Liver (tissue), 9 donors: ENCODE results near the gene PLXDC2. TPM values are rescaled to one million over a fixed set of nuclear protein-coding genes. Genes with fewer than 3 reads are reported as not detected.
A peak's percentile ranks its signal among the peaks of the same experiment; 100 is the strongest.

ENCODE experiments used
- DNase-seq: peaks from one replicate; pipeline ENCODE4 v3.0.0-alpha.2; 2017; ENCODE audit warnings: low spot score
- H3K27ac ChIP-seq, 2 donors: one replicate each; pipeline ENCODE4 v1.7.0; 2013; ENCODE audit warnings: inconsistent platforms in 2 of 2, low read length in 2 of 2, control low read depth in 1 of 2, low read depth in 1 of 2, mild to moderate bottlenecking in 1 of 2
- H3K27me3 ChIP-seq, 4 donors: one replicate each; pipeline versions ENCODE4 v1.6.1 to v1.7.0; 2013; ENCODE audit warnings: low read length in 3 of 4, inconsistent platforms in 1 of 4, mild to moderate bottlenecking in 1 of 4, moderate library complexity in 1 of 4; ENCODE audit not compliant: control insufficient read depth in 4 of 4, insufficient read depth in 4 of 4
- H3K36me3 ChIP-seq, 4 donors: one replicate each; pipeline versions ENCODE4 v1.6.1 to v1.7.0; 2013; ENCODE audit warnings: low read length in 3 of 4, mild to moderate bottlenecking in 3 of 4, low read depth in 1 of 4, moderate library complexity in 1 of 4; ENCODE audit not compliant: control insufficient read depth in 4 of 4, insufficient read depth in 3 of 4
- H3K4me1 ChIP-seq, 4 donors: one replicate each; pipeline versions ENCODE4 v1.6.1 to v1.7.0; 2013; ENCODE audit warnings: low read length in 3 of 4, mild to moderate bottlenecking in 3 of 4, moderate library complexity in 1 of 4; ENCODE audit not compliant: control insufficient read depth in 4 of 4, insufficient read depth in 4 of 4
- H3K4me3 ChIP-seq, 3 donors: one replicate each; pipeline versions ENCODE4 v1.6.1 to v1.7.0; 2013; ENCODE audit warnings: low read length in 3 of 3, control low read depth in 1 of 3, low read depth in 1 of 3, mild to moderate bottlenecking in 1 of 3
- H3K9ac ChIP-seq, 2 donors: one replicate each; pipeline ENCODE4 v1.7.0; 2013; ENCODE audit warnings: low read length in 2 of 2, mild to moderate bottlenecking in 2 of 2, moderate library complexity in 2 of 2, control low read depth in 1 of 2, low read depth in 1 of 2
- H3K9me3 ChIP-seq, 4 donors: one replicate each; pipeline versions ENCODE4 v1.6.1 to v1.7.0; 2013; ENCODE audit warnings: low read length in 3 of 4; ENCODE audit not compliant: control insufficient read depth in 4 of 4
- EGR1 ChIP-seq, 2 donors: IDR thresholded peaks; 2 replicates each; pipeline ENCODE4 v1.6.1; 2016 to 2018; ENCODE audit warnings: antibody characterized with exemption in 2 of 2, low read depth in 2 of 2
- FOXA1 ChIP-seq: IDR thresholded peaks from 2 replicates; pipeline ENCODE4 v1.6.1; 2016; ENCODE audit warnings: antibody characterized with exemption
- FOXA2 ChIP-seq: IDR thresholded peaks from 2 replicates; pipeline ENCODE4 v1.6.1; 2016; ENCODE audit warnings: antibody characterized with exemption
- GABPA ChIP-seq, 2 donors: IDR thresholded peaks in 1 of 2; conservative IDR thresholded peaks in 1 of 2; 2 replicates each; pipeline ENCODE4 v1.6.1; 2016; ENCODE audit warnings: antibody characterized with exemption in 2 of 2, mild to moderate bottlenecking in 1 of 2, moderate library complexity in 1 of 2
- HNF4A ChIP-seq, 2 donors: conservative IDR thresholded peaks; 2 replicates each; pipeline ENCODE4 v1.6.1; 2016; ENCODE audit warnings: antibody characterized with exemption in 2 of 2, mild to moderate bottlenecking in 2 of 2
- HNF4G ChIP-seq: IDR thresholded peaks from 2 replicates; pipeline ENCODE4 v1.6.1; 2016; ENCODE audit warnings: antibody characterized with exemption
- JUND ChIP-seq, 2 donors: IDR thresholded peaks; 2 replicates each; pipeline ENCODE4 v1.6.1; 2016; ENCODE audit warnings: antibody characterized with exemption in 2 of 2
- NR2F2 ChIP-seq: IDR thresholded peaks from 2 replicates; pipeline ENCODE4 v1.6.1; 2016; ENCODE audit warnings: antibody characterized with exemption
- RAD21 ChIP-seq, 2 donors: IDR thresholded peaks; 2 replicates each; pipeline ENCODE4 v1.6.1; 2016; ENCODE audit warnings: antibody characterized with exemption in 2 of 2, mild to moderate bottlenecking in 2 of 2
- RXRA ChIP-seq, 2 donors: IDR thresholded peaks; 2 replicates each; pipeline ENCODE4 v1.6.1; 2017 to 2018; ENCODE audit warnings: antibody characterized with exemption in 2 of 2, mild to moderate bottlenecking in 1 of 2
- SP1 ChIP-seq: IDR thresholded peaks from 2 replicates; pipeline ENCODE4 v1.6.1; 2018; ENCODE audit warnings: antibody characterized with exemption, mild to moderate bottlenecking
- TAF1 ChIP-seq: conservative IDR thresholded peaks from 2 replicates; pipeline ENCODE4 v1.6.1; 2016; ENCODE audit warnings: antibody characterized with exemption, mild to moderate bottlenecking
- YY1 ChIP-seq: IDR thresholded peaks from 2 replicates; pipeline ENCODE4 v1.6.1; 2016; ENCODE audit warnings: antibody characterized with exemption, mild to moderate bottlenecking
- WGBS: extraction: QIAGEN DNeasy Blood & Tissue Kit; methylation state at CpG from one replicate; pipeline ENCODE4 v1.1.7; 2013; 5-methylcytosine and 5-hydroxymethylcytosine counted together
- polyA plus RNA-seq, 2 donors: library from polyadenylated mRNA; stranded (reverse) in 1 of 2; unstranded in 1 of 2; fragments of 200-250 nt in 1 of 2; fragments of >200 nt in 1 of 2; fragmentation: Nextera tagmentation in 1 of 2; extraction: Ambion mirVana in 1 of 2; gene quantifications; one replicate each; pipeline versions ENCODE4 v1.2.1 to v1.2.3, GENCODE V29; 2013 to 2015
- total RNA-seq, 2 donors: library from RNA; depleted of rRNA; stranded (reverse); fragments of >200 nt; gene quantifications; one replicate each; pipeline ENCODE4 v1.2.3, GENCODE V29; 2014
- TF ChIP-seq, protein P1 (sequence below): IDR thresholded peaks from 2 replicates; pipeline ENCODE4 v1.6.1; 2016; ENCODE audit warnings: antibody characterized with exemption
- TF ChIP-seq, protein P2 (sequence below): IDR thresholded peaks from 2 replicates; pipeline ENCODE4 v1.6.1; 2016; ENCODE audit warnings: antibody characterized with exemption
- TF ChIP-seq, protein P3 (sequence below): fragments of 150-350 bp; IDR thresholded peaks from 2 replicates; pipeline ENCODE4 v1.5.1; 2017; ENCODE audit warnings: improper control_type of control experiment, low read depth, low read length; ENCODE audit not compliant: missing input control
- TF ChIP-seq, protein P4 (sequence below): IDR thresholded peaks from 2 replicates; pipeline ENCODE4 v1.6.1; 2016; ENCODE audit warnings: antibody characterized with exemption, mild to moderate bottlenecking
- TF ChIP-seq, protein P5 (sequence below): IDR thresholded peaks from 2 replicates; pipeline ENCODE4 v1.6.1; 2016; ENCODE audit warnings: antibody characterized with exemption
- donor health status: healthy.
- donor health status: healthy.
- donor health status: healthy.
- donor health status: healthy.
- donor health status: healthy.

PLXDC2 gene
- total and polyA plus RNA-seq, 4 donors = 1.4 to 5.1 (median 2.4) TPM

DNA sequence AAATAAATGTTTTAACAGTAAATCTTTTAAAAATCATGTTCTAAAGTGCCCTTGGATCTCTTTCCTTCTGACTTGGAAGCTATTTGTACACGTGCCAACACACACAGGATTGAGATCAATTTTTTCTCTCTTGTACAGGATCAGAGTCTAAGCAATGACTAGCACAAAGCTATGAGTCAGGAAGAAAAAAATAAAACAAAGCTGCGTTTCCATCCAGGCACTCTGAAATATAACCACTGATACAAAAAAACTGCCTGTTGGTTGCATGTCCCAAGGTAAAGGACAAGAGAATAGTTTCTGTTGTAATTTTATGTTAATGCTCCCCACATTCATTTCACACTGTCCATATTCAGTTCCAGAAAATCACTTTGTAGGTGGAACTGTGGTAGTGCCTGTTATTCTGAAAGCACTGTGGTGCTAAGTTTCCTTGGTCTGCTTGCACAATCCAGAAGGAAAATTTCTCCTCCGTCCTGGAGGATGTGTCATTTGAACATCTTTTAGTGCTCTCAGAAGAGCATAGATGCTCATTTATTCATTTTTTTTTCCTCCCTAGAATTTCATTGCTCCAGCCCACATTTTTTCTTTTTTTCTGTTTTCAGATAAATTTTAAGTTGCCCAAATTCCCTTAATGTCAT is 113.4 kb downstream of the PLXDC2 start:
- Histone ChIP-seq H3K27me3 (no peaks in the 10 kb centered on the region), H3K4me1 (peaks cover 0 to 28% (median 22%) of the 10 kb centered on the region in 4 donors), H3K4me3 (no peak overlapping the region), H3K36me3 (no peaks in the 10 kb centered on the region), H3K9ac (peak overlapping the region in 1 of 2 donors; percentile 54), H3K9me3 (no peaks in the 10 kb centered on the region), H3K27ac (peak overlapping the region; percentile 84)
- 13% methylated on average over 3 of the region's 3 CpGs for WGBS
- TF ChIP-seq HNF4A (conservative IDR thresholded peaks at IDR 0.05) (peak; percentile 82 to 88), FOXA1 (no peak), HNF4G (peak; percentile 70), RXRA (IDR thresholded peaks at IDR 0.05) (peak; percentile 38 to 53), FOXA2 (no peak), GABPA (IDR thresholded peaks at IDR 0.05 in 1 of 2, conservative IDR thresholded peaks at IDR 0.05 in 1 of 2) (no peak), RAD21 (IDR thresholded peaks at IDR 0.05) (peak; percentile 53), YY1 (peak; percentile 22), TAF1 (no peak), NR2F2 (no peak), SP1 (peak; percentile 79), EGR1 (IDR thresholded peaks at IDR 0.05; ENCODE audit: low read depth in 2 of 2) (peak in 1 of 2 donors; percentile 32), JUND (IDR thresholded peaks at IDR 0.05) (peak; percentile 63 to 91)
- TF ChIP-seq, protein P1, sequence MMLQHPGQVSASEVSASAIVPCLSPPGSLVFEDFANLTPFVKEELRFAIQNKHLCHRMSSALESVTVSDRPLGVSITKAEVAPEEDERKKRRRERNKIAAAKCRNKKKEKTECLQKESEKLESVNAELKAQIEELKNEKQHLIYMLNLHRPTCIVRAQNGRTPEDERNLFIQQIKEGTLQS = peak; percentile 47
- TF ChIP-seq, protein P2, sequence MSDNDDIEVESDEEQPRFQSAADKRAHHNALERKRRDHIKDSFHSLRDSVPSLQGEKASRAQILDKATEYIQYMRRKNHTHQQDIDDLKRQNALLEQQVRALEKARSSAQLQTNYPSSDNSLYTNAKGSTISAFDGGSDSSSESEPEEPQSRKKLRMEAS = peak; percentile 20
- TF ChIP-seq, protein P3, sequence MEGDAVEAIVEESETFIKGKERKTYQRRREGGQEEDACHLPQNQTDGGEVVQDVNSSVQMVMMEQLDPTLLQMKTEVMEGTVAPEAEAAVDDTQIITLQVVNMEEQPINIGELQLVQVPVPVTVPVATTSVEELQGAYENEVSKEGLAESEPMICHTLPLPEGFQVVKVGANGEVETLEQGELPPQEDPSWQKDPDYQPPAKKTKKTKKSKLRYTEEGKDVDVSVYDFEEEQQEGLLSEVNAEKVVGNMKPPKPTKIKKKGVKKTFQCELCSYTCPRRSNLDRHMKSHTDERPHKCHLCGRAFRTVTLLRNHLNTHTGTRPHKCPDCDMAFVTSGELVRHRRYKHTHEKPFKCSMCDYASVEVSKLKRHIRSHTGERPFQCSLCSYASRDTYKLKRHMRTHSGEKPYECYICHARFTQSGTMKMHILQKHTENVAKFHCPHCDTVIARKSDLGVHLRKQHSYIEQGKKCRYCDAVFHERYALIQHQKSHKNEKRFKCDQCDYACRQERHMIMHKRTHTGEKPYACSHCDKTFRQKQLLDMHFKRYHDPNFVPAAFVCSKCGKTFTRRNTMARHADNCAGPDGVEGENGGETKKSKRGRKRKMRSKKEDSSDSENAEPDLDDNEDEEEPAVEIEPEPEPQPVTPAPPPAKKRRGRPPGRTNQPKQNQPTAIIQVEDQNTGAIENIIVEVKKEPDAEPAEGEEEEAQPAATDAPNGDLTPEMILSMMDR = no peak
- TF ChIP-seq, protein P4, sequence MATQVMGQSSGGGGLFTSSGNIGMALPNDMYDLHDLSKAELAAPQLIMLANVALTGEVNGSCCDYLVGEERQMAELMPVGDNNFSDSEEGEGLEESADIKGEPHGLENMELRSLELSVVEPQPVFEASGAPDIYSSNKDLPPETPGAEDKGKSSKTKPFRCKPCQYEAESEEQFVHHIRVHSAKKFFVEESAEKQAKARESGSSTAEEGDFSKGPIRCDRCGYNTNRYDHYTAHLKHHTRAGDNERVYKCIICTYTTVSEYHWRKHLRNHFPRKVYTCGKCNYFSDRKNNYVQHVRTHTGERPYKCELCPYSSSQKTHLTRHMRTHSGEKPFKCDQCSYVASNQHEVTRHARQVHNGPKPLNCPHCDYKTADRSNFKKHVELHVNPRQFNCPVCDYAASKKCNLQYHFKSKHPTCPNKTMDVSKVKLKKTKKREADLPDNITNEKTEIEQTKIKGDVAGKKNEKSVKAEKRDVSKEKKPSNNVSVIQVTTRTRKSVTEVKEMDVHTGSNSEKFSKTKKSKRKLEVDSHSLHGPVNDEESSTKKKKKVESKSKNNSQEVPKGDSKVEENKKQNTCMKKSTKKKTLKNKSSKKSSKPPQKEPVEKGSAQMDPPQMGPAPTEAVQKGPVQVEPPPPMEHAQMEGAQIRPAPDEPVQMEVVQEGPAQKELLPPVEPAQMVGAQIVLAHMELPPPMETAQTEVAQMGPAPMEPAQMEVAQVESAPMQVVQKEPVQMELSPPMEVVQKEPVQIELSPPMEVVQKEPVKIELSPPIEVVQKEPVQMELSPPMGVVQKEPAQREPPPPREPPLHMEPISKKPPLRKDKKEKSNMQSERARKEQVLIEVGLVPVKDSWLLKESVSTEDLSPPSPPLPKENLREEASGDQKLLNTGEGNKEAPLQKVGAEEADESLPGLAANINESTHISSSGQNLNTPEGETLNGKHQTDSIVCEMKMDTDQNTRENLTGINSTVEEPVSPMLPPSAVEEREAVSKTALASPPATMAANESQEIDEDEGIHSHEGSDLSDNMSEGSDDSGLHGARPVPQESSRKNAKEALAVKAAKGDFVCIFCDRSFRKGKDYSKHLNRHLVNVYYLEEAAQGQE = no peak
- TF ChIP-seq, protein P5, sequence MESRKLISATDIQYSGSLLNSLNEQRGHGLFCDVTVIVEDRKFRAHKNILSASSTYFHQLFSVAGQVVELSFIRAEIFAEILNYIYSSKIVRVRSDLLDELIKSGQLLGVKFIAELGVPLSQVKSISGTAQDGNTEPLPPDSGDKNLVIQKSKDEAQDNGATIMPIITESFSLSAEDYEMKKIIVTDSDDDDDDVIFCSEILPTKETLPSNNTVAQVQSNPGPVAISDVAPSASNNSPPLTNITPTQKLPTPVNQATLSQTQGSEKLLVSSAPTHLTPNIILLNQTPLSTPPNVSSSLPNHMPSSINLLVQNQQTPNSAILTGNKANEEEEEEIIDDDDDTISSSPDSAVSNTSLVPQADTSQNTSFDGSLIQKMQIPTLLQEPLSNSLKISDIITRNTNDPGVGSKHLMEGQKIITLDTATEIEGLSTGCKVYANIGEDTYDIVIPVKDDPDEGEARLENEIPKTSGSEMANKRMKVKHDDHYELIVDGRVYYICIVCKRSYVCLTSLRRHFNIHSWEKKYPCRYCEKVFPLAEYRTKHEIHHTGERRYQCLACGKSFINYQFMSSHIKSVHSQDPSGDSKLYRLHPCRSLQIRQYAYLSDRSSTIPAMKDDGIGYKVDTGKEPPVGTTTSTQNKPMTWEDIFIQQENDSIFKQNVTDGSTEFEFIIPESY = peak; percentile 58
- no peak for DNase-seq
